ENCODE measurements around the gene TMEM213.

DNA sequence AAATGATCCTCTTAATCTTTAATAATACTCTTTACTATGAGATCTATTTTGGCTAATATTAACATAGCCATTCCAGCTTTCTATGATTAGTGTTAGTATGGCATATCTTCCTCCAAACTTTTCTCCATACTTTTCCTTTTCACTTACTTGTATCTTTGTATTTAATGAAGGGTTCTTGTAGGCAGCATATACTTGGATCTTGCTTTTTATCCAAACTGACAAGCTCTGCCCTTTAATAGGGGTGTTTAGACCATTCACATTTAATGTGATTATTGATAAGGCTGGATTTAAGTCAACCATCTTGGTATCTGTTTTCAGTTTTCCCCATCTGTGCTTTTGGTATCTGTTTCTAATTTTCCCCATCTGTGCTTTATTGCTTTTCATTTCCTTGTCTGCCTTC lies 59.9 kb downstream of the TMEM213 start:
- TF ChIP-seq, protein P1, sequence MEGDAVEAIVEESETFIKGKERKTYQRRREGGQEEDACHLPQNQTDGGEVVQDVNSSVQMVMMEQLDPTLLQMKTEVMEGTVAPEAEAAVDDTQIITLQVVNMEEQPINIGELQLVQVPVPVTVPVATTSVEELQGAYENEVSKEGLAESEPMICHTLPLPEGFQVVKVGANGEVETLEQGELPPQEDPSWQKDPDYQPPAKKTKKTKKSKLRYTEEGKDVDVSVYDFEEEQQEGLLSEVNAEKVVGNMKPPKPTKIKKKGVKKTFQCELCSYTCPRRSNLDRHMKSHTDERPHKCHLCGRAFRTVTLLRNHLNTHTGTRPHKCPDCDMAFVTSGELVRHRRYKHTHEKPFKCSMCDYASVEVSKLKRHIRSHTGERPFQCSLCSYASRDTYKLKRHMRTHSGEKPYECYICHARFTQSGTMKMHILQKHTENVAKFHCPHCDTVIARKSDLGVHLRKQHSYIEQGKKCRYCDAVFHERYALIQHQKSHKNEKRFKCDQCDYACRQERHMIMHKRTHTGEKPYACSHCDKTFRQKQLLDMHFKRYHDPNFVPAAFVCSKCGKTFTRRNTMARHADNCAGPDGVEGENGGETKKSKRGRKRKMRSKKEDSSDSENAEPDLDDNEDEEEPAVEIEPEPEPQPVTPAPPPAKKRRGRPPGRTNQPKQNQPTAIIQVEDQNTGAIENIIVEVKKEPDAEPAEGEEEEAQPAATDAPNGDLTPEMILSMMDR (IDR thresholded peaks at IDR 0.05 in 8 of 11, conservative IDR thresholded peaks at IDR 0.05 in 3 of 11), result no peak
- TF ChIP-seq POLR2A (IDR thresholded peaks at IDR 0.05), result no peak
